HG03025 (cell line): ENCODE data around the gene PSD4.

Experiments
- ATAC-seq: cut with Tn5 transposase; IDR thresholded peaks from one replicate; pipeline ENCODE4 v1.9.1; 2021; ENCODE audit warnings: mild to moderate bottlenecking, moderate library complexity; ENCODE audit not compliant: unreplicated experiment, low FRiP score

The PSD4 gene

DNA sequence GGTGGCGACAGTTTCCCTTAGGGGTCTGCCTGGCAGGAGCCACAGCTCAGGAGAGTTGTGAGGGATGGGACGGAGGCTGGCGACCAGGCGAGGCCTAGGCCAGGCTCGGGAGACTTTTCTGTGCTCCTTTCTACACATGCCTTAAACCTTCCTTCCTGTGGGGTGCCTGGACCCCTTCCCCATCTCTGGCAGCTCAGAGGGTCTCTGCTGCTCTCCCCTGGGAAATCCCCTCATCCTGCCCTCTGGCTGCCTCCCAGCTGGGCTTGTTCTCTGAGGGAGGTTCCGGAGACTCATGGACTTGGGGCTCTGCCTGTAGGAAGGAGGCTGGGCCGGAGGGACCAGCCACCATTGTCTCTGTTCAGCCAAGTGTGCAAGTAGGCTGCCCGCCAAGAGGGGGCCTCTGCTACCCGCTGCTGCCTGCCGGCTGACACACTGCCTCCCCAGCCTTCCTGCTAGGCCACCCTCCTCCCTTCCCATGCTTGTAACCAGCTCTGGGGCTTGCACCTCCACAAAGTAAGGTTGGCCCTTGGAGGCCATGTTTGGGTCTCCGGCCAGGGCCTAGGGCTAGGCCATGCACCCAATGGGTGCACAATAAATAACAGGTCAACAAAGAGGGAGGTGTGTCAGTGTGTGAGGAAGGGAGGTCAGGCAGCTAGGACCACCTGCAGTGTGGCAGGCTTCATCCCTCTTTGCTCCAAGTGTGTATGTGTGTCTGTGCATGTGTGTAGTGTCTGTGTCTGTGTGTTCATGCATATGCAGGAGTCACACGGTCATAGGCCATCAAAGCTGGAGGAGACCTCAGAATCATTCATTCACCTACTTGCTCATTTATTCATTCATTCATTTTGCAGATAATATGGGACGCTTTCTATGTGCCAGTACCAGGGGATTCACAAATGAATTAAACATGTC lies 28.8 kb downstream of the PSD4 start:
- ATAC-seq = no peak

DNA sequence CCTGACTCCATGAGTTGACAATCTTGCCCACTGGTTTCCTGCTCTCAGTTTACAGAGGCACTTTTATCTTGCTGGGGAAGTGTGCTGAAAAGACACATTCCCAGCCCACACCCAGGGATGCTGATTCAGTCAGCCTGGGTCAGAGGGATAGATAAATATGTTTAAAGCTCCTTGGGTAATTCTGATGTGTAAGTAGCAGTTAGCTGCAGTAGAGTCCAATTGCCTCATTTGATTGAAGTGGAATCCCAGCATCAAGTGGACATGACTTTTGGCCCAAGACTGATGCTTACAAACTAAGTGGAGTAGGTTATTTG lies 29.4 kb downstream of the PSD4 start:
- ATAC-seq = no peak

DNA sequence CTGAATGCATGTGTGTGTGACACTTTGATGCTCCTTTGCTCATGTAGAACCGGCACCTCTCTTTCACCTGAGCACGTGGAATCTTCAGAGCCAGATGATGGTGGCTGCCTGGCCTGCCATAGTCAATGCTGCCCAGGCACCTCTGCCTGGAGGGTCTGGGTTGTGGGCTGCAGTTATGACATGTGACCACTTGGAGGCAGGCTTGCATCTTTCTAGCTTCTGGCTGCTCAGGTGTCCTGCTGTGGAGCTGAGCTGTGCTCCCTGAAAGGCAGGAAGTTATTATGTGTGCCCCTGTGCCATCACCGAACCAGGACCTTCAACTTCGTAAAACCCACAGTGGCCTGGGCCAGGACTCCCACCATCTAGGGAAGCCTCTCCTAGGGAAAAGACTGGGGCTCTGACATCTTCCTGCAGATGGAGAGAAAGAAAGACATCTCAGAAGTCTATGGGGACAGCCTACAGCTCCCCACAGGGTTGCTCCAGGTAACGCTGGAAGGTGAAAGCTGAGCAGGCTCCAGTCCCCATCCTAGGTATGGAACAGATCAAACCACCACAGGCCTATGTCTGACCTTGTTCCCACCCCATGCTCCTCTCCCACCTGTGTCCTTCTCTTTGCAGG lies 30.2 kb downstream of the PSD4 start:
- ATAC-seq = peak; percentile 64

DNA sequence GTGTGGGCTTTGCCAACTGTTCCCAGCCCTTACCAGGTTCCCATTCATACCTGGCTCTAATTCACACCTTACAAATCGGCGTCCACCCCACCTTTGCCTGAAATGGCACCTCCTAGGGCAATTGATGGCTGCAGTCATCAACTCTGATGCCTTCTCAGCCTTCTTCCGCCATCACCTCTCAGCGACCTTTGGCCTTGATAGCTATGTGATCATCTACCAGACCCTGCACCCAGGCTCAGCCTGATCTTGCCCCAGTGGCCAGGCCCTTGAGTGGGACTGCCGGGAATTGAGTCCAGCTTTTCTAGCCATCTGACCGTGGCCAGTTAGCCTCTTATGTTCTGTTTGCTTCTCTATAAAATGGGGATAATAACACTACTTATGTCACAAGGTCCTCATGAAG lies 32.5 kb downstream of the PSD4 start:
- no peak for ATAC-seq

DNA sequence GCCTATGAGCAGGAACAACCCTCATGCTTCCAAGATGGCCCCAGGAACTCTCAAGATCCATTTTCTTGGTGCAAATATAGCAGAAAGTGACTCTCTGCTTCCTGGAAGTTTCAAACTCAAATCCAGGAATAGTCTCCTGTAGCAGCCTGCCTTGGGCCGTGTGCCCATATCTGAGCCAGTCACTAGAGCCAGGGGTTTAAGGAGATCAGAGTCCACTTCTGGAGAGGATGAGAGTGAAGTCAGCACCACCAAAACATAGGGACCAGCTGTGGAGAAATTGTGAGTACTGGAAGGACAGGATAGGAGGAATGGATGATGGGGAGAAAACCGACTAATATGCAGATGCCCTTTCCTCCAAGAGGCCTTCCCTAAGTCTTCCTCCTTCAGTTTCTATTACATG lies 33.2 kb downstream of the PSD4 start:
- no peak for ATAC-seq

DNA sequence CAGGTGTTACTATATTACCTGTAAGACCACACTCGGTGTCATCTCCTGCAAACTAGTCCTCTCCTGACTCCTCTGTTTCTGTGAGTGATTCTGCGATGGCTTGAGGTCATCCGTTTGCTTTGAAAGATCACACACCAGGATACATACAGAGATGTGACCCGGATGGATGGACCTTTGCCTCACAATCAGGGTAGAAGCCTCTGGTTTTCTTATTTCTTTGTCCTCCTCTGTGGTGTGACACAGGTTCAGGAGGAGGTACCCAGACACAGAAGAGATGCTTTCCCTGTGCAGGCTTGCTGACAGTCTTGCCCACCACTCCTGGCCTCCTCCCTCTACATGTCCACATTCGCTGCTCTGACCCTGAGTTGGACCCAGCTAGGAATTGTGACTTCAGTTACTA lies 34.6 kb downstream of the PSD4 start:
- no peak for ATAC-seq

DNA sequence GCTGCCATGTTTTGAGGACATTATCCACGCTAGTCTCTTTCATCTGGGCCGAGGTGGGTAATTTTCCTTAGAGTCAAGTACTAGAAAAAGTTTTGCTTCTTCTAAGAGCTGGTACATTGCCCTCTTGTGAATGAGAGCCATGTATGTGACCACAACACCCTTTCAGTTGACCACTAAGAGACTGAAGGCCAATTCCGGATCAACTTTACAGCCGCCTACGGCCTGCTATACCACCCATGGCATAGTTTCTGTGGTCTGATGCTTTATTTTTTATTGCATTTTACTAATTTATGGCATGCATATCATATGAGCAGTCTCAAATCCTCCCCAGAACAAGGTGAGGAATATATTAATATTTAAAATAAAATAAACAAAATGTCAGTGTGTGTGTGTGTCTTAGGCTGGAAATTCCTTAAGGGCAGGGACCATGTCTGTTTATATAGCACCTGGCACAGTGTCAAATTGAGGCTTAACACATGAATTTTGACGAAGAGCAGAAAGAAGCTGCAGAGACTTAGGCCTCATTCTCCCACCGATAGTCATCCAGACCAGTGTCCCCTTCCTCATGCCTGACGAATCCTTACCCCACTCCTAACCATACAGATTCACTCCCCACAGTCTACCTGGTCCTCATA lies 35.4 kb downstream of the PSD4 start:
- no peak for ATAC-seq

DNA sequence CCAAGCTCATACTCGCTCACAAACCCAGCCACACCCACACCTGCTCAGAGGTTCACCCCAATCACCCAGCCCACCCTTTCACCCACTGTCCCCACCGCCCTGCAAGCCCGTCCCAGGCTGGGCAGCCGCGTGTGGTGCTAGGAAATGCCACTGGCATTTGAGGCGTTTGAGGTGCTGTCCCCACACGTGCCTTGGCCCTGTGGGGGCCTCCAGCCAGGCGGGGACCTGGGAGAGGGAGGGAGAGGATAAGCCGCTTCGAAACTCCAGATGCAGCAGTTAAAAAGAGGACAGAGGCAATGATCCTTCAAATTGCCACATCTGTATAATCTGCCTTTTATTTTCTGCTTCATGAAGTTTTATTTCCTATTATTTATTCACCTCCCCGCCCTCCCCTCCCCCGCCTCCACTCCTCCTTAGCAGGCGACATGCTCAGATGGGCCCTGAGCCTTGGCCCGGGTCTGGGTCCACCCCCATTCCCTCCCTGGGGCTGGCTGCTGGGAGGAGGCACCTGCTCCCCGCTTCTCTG lies 35.9 kb downstream of the PSD4 start:
- ATAC-seq = no peak

DNA sequence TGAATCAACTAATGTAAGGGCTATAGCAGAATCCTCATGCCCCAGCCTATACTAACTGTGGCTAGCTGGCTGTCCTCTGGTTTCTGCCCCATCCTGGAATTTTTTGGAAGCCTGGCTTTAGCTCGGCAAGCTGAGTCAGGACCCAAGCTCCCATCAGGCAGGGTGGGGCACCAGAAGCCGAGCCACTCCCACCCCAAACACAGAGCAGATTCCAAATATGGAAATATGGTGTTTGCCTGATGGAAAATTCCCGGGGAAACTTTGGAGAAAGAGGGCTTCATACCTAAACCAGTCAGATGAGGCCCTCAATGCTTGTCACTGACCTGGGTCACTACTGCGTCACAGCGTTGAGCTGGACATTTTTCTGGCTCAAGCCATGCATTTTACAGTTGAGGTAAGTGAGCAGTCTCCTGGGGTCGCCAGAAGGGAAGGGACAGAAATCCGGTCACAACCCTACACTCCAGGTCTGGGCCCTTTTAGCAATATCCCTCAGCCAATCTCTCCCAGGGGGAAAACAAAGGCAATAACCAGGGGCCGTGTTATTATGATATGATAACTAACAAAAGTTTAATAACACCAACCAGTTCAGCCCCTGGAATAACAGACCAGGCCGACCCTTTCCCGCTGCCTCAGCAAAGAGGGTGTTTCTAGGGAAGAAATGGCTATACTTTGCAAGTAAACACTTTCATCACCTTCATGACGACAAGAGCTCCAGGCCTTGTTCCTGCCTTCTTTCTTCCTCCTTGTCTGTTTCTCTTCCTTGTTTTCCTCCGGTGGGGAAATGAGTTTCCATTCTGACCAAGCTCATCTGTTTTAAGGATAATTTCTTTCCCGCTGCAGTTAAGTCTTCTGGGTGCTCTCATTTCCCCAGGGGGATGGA lies 37.7 kb downstream of the PSD4 start:
- ATAC-seq = no peak

DNA sequence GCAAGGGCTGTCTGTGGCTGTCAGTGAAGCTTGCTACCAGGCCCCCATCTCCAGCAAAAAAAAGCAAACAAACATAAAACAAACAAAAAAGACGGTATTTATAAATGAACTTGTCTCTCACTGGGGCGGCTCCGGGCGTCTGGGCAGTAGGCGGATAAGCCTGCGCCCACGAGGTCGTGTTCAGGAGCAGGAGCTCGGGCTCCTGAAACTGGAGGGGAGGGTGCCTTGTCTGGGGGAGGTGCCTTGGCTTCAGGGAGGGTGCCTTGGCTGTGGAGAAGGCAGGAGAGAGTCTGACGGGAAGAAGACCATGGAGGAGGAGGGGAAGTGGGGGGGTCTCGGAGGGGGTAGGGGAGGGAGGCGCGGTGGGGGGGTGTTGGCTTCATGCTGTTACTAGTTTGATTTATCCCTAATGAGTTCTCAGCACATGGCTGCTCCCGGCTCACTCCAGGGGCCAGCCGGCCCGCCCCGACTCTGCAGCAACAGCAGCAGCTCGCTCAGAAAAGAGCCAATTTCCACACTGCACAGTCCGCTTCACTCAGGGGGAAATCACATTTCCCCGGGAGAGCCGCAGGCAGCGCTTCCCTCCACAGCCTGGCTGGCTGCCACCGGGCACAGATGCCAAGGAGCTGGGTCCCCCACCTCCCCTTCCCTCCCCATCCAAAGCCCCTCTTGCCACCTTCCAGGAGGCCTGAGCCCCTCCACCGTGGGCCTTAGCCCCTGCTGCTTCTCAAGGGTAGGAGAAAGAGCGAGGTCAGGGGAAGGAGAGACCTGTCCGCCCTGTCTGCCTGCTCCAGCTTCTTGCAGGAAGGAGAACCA lies 38.7 kb downstream of the PSD4 start:
- no peak for ATAC-seq

DNA sequence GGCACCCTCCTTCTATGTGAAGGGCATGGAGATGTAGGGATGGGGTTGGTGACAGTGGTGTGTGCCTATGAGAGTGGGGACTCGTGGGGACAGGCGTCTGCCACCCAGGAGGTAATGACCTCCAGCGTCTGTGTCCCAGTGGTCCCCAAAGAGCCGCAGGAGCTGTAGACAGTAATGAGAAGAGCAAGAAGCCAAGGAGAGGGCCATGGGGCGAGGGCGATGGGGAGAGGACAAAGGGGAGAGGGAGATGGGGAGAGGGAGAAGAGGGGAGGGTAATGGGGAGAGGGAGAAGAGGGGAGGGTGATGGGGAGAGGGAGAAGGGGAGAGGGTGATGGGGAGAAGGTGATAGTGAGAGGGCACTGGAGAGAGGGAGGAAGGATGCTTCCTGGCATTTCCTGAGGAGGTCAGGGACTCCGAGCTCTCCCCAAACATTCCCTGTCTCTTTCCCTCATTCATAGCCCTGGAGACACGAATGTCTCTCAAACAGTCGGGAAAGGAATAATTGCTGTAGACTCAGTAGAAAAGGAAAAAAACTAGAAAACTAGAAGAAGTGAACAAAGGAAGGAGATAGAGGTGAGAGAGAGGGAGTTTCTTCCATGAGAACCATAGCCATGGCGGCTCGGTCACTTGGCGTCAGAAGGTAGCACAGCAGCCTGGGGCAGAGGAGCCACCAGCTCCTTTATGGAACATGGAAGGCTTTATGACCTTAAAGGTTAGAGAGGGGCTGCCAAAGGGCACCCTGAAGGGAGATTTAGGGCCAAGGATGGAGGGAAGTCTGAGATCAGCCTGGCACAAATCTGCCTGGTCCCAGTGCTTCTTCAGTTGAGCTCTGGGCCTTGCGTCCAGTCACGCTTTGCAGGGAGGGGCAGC lies 39.5 kb downstream of the PSD4 start:
- ATAC-seq = no peak

DNA sequence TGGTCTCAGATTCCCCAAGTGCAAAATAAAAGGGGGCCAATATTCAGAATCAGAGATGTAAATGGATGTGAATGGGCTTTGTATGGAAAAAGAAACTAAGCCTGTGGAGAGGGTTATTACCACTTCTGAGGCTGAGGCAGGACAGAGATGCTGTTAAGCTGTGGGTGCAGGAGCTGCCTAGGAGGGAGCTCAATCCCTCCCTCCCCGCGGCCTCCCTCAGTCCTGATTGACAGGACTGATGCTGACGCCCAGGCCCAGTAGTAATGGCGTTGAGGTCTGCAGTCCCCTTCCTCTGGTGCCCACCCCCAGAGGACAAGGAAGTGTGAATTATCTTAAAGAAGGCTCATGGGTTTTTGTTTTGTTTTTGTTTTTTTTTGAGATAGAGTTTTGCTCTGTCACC lies 40.4 kb downstream of the PSD4 start:
- ATAC-seq = no peak

DNA sequence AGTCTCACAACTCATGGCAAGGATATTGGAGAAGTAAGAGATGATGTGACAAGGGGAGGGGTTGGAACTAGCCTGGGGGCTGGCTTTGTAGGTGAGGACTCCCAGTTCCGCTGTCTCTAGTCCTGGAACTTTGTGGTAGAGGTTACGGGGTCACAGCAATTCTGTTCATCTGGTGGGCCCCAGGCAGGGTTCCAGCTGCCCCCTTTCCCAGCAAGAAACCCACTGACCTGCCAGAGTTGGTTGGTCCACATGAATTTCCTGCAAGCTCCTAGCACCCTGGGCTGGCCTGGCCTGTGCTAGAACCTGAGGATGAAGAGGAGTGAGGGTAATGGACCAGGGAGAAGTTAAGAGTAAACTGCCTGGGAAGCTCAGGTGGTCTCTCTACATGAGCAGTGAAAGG lies 41.3 kb downstream of the PSD4 start:
- ATAC-seq = no peak

DNA sequence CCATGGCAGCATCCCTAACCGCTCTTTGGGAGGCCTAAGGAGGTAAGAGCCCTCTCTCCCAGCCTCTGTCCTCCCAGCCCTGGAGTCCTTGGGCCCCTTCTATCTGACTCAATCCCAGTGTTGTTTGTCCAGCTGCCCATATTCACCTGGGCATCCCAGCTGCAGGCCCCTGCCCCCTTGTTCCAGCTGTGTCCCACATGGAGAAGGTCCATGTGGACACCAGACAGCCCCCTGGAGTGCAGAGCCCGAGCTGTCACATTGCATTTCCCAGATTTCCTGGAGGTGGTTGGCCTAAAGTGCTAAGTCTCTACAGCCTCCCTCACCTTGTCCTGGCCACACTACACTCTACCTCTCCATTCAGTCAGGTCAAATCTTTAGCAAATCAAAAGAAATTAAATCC lies 42.5 kb downstream of the PSD4 start:
- ATAC-seq = no peak

DNA sequence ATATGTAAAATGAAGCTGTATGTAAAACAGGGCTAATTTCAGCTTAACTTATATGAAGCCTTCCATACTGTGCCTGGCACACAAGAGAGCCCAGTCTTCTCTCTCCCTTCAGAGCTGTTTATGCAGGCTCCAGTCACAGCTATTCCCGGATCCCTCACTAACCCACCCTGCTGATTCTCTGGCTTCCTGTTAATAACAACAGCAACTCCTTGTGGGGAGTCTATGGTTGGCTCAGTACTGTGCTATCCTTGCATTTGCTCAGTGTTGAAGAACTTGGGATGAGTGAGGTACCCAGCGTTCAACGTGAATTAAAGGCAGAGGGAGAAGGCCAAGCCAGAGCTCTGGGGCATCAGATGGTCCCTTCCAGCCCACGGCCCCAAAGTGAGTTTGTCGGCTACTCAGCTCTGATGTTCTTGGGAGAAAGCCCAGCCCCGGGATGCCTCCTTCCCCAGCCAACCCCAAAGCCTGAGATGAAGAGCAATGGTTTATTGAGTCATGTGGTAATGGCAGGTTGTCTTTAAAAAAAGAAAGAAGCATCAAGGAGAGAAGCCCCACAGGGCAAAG lies 43.2 kb downstream of the PSD4 start:
- no peak for ATAC-seq

DNA sequence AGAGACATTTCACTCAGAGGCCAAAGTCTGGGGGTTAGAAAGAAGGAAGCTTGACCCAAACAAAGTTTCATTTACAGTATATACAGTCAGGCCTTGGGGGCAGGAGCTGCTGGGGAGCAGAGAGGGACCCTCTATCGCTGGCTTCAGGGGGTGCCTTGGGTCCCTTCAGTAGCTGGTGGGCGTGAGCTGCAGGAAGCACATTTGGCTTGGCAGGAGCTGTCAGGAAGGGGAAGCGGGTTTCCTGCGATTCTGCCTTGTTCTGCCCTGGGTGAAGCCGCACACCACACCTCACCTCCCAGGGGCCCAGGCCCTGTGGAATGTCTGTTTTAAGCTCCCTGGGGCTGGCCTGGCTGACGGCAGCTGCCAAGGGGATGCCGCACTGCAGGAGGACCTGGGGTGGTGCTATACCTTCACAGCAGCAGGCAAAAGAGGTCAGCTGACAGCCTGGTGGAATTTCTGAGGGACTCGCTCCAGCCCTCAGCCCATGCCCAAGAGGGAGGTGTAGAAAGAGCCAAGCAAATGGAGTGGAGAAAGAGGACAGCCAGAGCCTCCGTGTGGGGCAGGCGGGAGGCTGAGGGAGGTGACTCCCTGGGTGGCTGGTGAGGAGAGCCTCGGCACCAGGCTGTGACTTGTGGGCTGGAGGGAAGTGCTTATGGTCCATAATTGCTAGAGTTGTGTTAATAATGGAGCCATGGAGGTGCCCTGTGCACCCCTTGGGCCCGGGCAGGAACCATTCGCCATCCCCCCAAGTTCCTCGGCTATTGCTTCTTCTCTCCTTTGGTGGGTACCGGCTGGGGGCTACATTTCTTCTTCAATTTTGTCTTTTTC lies 43.9 kb downstream of the PSD4 start:
- ATAC-seq = no peak

DNA sequence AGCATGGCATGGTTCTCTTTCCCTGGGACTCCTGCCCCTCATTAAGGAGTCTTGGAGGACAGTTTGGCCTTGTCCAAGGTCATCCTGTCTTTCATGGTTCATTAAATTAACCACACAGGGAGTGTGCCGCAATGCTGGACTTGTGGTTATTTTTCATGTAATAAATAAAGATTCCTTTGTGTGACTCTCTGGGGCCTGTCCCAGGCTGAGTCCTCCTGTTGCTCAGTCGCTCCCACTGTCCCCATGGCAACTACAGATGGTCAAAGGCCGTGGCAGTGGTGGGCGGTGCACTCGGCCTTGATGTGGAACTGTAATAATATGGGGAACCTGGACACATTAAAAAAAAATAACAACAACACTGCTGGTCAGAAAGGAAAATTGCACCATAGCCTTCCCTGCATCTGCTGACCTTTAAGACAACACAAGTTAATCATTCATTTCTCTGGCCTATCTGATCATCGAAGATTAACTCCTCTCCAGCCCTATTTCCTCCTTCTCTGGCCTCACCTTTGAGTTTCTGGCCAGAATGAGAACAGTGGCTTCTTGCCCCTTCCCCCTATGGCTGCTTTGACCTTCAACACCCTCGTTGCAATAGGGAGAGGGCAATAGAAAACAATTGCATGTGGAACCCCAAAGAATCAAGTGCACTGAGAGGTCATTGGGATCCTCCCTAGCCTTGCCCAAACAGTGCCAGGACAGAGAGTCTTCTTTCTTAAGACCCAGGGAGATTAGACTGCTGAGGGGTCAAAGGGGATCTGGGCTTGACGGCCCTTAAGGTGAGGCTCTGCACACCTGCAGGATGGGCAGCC lies 44.7 kb downstream of the PSD4 start:
- ATAC-seq = no peak
